Upper lobe of right lung (tissue), 1 donor: ENCODE measurements around the gene CYRIA. TPM values are rescaled to one million over a fixed set of nuclear protein-coding genes. Genes with fewer than 3 reads are reported as not detected.

ENCODE experiments used
- ATAC-seq: fragments of 200-7000 bp; cut with Tn5 transposase; one replicate; pipeline ENCODE4 v1.9.1; 2020; ENCODE audit warnings: mild to moderate bottlenecking, moderate library complexity
- DNase-seq: peaks from one replicate; pipeline ENCODE4 v3.0.0-alpha.2; 2020
- H3K27ac ChIP-seq: fragments of 200-600 bp; one replicate; pipeline ENCODE4 v1.8.0; 2022
- H3K27me3 ChIP-seq: fragments of 200-600 bp; one replicate; pipeline ENCODE4 v1.8.0; 2022; ENCODE audit warnings: mild to moderate bottlenecking
- H3K36me3 ChIP-seq: fragments of 200-600 bp; one replicate; pipeline ENCODE4 v1.8.0; 2022
- H3K4me1 ChIP-seq: fragments of 200-600 bp; one replicate; pipeline ENCODE4 v1.8.0; 2022
- H3K4me3 ChIP-seq: fragments of 200-600 bp; one replicate; pipeline ENCODE4 v1.8.0; 2022; ENCODE audit warnings: mild to moderate bottlenecking
- H3K9me3 ChIP-seq: fragments of 200-600 bp; one replicate; pipeline ENCODE4 v1.8.0; 2022
- intact Hi-C: fragments of 100-400 bp; cut with DNase I; formaldehyde crosslinking; loops from one replicate; pipeline ENCODE4 v1.11.0; 2022
- total RNA-seq: library from RNA; stranded (reverse); fragmentation: NEBNext Ultra II Directional; extraction: Animal tissue kit (Norgen Biotek cat#: 25700); gene quantifications from one replicate; pipeline ENCODE4 v1.2.1, GENCODE V29; 2021
- TF ChIP-seq, protein P1 (sequence below): fragments of 200-600 bp; IDR thresholded peaks from one replicate; pipeline ENCODE4 v1.8.0; 2022; ENCODE audit warnings: antibody characterized with exemption
- donor health status: DM: no; HTN: yes; CAD: no; lungs with severe emphysema.

Gene CYRIA
- total RNA-seq, 1 donor from 2014 or later = 24.2 TPM

DNA sequence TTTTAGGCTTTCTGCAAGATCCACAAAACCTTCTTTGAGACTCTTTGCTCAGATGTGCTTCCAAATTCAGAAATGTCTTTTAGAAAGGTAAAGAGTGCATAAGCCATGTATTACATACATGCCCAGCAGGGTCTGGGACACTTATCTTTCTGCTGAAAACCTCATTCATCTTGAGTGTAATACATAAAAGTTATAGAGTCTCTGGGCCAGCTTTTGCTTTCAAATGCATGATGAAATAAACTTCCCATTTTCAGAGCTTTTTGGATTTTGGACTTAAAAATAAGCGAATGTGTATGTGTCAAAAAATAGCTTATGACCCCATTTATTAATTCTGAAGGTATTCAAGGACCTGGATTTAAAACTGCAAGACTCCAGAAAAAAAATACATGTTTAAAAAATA is 8.0 kb downstream of the CYRIA start:
- Histone ChIP-seq H3K4me3 (no peak overlapping the region), H3K4me1 (peaks cover 71% of the 10 kb centered on the region), H3K36me3 (no peaks in the 10 kb centered on the region), H3K27me3 (no peaks in the 10 kb centered on the region), H3K9me3 (no peaks in the 10 kb centered on the region), H3K27ac (peak overlapping the region; percentile 60)
- TF ChIP-seq, protein P1, sequence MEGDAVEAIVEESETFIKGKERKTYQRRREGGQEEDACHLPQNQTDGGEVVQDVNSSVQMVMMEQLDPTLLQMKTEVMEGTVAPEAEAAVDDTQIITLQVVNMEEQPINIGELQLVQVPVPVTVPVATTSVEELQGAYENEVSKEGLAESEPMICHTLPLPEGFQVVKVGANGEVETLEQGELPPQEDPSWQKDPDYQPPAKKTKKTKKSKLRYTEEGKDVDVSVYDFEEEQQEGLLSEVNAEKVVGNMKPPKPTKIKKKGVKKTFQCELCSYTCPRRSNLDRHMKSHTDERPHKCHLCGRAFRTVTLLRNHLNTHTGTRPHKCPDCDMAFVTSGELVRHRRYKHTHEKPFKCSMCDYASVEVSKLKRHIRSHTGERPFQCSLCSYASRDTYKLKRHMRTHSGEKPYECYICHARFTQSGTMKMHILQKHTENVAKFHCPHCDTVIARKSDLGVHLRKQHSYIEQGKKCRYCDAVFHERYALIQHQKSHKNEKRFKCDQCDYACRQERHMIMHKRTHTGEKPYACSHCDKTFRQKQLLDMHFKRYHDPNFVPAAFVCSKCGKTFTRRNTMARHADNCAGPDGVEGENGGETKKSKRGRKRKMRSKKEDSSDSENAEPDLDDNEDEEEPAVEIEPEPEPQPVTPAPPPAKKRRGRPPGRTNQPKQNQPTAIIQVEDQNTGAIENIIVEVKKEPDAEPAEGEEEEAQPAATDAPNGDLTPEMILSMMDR = no peak
- DNase-seq (no peak), ATAC-seq (no peak)
- intact Hi-C loops = no loop called here

DNA sequence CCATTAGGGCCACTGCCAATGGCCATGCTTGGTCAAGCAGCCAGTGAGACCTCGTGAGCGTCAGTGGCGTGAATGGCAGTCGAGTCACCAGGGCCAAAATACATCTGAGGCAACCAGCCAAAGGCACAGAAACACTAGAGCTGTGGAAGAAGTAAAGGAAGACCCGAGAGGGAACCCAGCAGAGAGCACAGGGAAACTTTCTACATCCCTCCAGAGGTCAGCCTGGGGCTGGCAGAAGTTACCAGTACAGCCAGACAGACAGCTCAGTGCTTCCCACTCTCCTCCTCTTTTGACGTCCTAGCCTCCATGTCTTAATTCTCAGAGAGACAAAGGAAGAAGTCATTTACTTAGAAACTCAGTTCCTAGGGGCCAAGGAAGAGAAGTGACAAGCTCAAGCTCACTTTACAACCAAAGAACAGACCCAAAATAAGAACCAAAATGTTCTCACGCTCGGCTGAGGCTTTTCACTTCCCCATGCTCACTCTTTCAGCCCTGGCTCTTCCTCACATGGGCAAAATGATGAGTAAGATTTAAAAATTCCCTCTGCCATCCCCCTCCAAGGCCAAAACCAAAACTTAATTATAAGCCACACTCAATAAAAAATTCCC is 8.7 kb downstream of the CYRIA start:
- peak overlapping the region; percentile 60 for H3K27ac ChIP-seq
- H3K9me3 ChIP-seq = no peaks in the 10 kb centered on the region
- ATAC-seq (peak; percentile 78), DNase-seq (no peak)
- H3K36me3 ChIP-seq = no peaks in the 10 kb centered on the region
- intact Hi-C loops = no loop called here
- no peaks in the 10 kb centered on the region for H3K27me3 ChIP-seq
- no peak overlapping the region for H3K4me3 ChIP-seq
- H3K4me1 ChIP-seq = peaks cover 71% of the 10 kb centered on the region
- TF ChIP-seq, protein P1 = no peak

DNA sequence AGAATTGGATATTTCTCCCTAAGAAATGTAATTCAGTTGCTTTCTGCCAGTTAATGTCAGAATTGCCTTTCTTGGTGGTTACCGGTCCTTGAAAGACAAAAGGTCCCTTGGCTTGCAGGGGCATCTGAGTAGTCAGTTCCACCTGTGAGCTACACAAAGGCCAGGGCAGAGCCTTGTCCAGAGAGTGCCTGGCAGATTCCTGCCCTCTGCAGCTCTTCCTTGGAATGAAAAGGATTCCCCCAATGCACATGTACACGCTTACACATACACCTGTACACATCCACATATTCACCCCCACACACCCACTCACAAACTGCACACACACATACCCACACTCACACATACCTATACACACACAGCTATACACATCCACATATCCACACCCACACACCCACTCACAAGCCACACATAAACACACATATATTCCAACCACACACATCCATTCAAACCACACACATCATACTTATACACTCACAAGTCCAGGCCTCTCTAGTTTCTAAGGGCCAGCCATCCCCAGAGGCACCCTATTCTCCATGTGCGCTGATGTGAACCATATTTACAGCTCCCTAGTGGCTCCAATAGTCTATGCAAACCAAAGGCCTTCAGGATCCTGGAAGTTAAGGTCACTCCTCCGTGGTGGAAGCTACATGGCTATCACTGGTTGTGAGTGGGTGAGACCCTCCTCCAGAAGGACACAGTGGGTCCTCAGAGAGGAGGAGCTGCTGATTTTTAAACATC is 9.6 kb downstream of the CYRIA start:
- ATAC-seq = no peak
- intact Hi-C loops = no loop called here
- DNase-seq = no peak
- TF ChIP-seq, protein P1 = no peak
- Histone ChIP-seq H3K9me3 (no peaks in the 10 kb centered on the region), H3K36me3 (no peaks in the 10 kb centered on the region), H3K4me3 (no peak overlapping the region), H3K27ac (peak overlapping the region; percentile 60), H3K27me3 (no peaks in the 10 kb centered on the region), H3K4me1 (peaks cover 77% of the 10 kb centered on the region)

DNA sequence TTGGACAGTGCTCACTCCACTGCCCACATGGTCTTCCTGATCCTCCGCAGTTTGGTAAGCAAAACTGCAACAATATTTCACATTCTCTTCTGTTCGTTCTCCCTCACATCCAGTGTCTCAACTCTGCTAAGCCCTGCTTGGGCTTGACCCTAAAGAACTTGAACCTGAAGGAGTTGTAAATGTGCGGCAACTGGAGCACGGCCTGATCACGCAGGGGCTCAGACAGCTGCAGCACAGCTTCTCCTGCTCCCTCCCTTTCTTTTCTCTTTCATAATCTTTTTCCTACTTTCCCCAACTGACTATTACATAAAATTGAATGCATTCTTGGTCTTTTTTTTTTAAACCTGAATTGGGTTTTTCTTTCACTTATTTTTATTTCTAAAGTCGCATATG is 10.2 kb downstream of the CYRIA start:
- no peaks in the 10 kb centered on the region for H3K27me3 ChIP-seq
- peak overlapping the region; percentile 52 for H3K27ac ChIP-seq
- H3K9me3 ChIP-seq = no peaks in the 10 kb centered on the region
- intact Hi-C loops = no loop called here
- no peaks in the 10 kb centered on the region for H3K36me3 ChIP-seq
- DNase-seq = no peak
- peaks cover 84% of the 10 kb centered on the region for H3K4me1 ChIP-seq
- no peak for ATAC-seq
- H3K4me3 ChIP-seq = no peak overlapping the region
- TF ChIP-seq, protein P1 = no peak

DNA sequence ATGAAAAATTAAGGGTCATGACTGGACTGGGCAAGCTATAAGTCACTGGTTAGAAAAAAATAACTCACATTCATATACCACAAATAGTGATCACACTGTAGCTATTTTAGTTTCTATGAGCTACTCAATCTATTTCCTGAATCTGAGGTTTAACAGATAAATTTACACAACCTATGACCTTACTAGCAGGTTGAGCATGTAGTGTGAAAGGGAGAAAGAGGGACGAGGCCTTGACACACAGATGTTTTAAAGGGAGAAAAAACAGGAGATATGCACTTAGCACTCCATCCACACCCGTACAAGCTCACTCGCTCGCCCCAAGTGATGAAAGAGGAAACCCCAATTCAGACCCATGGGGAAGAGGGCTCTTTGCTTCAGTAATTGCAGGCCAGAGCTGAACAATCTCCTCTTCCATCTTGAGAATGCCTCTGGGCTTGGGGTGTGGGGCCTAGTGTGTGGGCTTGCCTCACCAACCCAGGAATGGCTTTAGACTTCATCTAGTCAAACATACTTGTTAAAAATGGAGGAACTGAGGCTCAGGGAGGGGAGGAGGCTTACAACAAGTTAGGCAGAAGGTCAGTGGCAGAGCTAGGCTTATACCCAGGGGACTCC is 10.7 kb downstream of the CYRIA start:
- DNase-seq = no peak

More for the DNA sequence above, 10.7 kb downstream of the CYRIA start:
- Histone ChIP-seq H3K36me3 (no peaks in the 10 kb centered on the region), H3K4me1 (peaks cover 89% of the 10 kb centered on the region), H3K27ac (peak overlapping the region; percentile 52), H3K27me3 (no peaks in the 10 kb centered on the region), H3K4me3 (no peak overlapping the region), H3K9me3 (no peaks in the 10 kb centered on the region)
- TF ChIP-seq, protein P1 = no peak
- intact Hi-C loops = no loop called here
- ATAC-seq = no peak
